NAMALWA (cell line): ENCODE data around the gene FAM81A.
"Not testable (repeated sequence)": the region's sequence is repeated elsewhere in the genome, so short reads cannot be mapped to it uniquely, and the experiment has no call there.

Source experiments
- DNase-seq: peaks from one replicate; pipeline ENCODE4 v3.0.0-alpha.2; 2015; ENCODE audit warnings: low spot score

FAM81A gene

DNA sequence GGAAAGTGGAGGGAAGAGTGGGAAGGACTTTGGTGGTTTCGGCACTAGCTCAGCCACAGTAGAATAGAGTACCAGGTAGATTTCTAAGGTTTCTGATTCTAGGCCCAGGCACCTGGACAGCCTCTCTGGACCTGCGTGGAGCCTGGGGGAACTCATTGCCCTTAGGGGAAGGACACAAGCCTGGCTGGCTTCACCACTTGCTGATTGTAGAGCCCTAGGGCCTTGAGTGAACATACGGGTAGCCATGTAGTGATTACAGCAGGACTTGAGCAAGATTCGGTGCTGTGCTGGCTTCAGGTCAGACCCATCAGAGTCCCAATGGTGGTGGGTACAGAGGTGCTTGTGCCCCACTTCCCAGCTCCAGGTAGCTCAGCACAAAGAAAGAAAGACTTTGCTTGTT, 47.0 kb downstream of the FAM81A start:
- DNase-seq: no peak

DNA sequence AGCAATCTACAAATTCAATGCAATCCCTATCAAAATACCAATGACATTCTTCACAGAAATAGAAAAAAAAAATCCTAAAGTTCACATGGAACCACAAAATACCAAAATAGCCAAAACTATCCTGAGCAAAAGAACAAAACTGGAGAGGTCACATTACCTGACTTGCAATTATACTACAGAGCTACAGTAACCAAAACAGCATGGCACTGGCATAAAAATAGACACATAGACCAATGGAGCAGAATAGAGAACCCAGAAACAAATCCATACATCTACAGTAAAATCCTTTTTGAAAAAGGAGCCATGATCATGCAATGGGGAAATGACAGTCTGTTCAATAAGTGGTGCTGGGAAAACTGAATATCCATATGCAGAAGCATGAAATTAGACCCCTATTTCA, 51.5 kb downstream of the FAM81A start:
- not testable (repeated sequence) for DNase-seq

GRCh38 chr15:59491062-59491461, 53.1 kb downstream of the FAM81A start:
- DNase-seq: no peak

GRCh38 chr15:59492389-59493377, 54.7 kb downstream of the FAM81A start:
- peak; percentile 68 for DNase-seq

- DNase-seq: peak; percentile 59
These were observed 63.6 kb downstream of the FAM81A start for GRCh38 chr15:59501597-59501996.

GRCh38 chr15:59515190-59515589, 77.2 kb downstream of the FAM81A start:
- DNase-seq: no peak

- peak; percentile 69 for DNase-seq
These were observed 78.9 kb downstream of the FAM81A start for GRCh38 chr15:59516655-59517461.

- no peak for DNase-seq
These were observed 81.3 kb downstream of the FAM81A start for GRCh38 chr15:59519329-59519728.

- DNase-seq: no peak
These were observed 83.5 kb downstream of the FAM81A start for GRCh38 chr15:59521443-59521842.

GRCh38 chr15:59522988-59523461, 85.0 kb downstream of the FAM81A start:
- DNase-seq: no peak

- no peak for DNase-seq
These were observed 85.7 kb downstream of the FAM81A start for GRCh38 chr15:59523702-59524101.

DNA sequence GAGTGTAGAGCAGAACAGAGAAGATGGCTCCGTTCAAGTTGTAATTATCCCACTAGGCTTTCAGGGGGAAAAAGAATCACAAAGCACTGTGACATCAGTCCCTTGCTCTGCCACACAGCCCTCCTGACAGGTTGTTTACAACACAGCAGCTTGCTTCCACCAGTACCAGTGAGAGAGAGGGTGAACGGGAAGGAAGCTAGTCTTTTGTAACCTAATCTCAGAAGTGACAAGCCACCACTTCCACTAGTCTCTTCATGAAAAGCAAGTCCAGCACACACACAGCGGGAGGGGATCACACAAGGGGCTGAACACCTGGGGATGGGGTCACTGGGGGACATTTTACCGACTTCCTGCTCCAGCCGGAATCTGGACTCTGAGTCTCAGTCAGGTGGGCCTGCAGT, 86.3 kb downstream of the FAM81A start:
- DNase-seq: no peak

DNA sequence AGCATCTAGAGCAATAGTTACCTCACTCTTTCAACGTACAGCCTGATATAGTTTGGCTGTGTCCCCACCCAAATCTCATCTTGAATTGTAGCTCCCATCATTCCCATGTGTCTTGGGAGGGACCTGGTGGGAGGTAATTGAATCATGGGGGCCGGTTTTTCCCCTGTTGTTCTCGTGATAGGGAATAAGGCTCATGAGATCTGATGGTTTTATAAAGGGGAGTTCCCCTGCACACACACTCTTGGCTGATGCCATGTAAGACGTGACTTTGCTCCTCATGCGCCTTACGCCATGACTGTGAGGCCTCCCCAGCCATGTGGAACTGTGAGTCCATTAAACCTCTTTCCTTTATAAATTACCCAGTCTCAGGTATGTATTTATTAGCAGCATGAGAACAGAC, 88.5 kb downstream of the FAM81A start:
- not testable (repeated sequence) for DNase-seq

GRCh38 chr15:59528429-59528828, 90.4 kb downstream of the FAM81A start:
- DNase-seq: no peak

- peak; percentile 81 for DNase-seq
These were observed 91.0 kb downstream of the FAM81A start for GRCh38 chr15:59528961-59529402.

GRCh38 chr15:59531066-59531675, 93.2 kb downstream of the FAM81A start:
- no peak for DNase-seq

GRCh38 chr15:59532770-59533379, 94.9 kb downstream of the FAM81A start:
- DNase-seq: peak; percentile 91

DNA sequence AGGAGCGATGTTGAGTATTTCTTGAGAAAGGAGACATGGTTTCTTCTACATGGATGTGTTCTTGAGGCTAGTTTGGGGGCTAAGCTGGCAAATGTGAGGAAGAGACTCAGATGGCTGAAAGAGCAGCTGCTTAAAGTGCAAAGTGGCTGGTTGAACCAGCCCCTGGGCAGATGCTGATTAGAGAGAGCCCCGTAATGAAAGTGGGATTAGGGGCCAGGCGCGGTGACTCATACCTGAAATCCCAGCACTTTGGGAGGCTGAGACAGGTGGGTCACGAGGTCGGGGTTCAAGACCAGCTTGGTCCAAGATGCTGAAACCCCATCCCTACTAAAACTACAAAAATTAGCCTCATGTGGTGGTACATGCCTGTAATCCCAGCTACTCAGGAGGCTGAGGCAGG, 98.6 kb downstream of the FAM81A start:
- DNase-seq: no peak

DNA sequence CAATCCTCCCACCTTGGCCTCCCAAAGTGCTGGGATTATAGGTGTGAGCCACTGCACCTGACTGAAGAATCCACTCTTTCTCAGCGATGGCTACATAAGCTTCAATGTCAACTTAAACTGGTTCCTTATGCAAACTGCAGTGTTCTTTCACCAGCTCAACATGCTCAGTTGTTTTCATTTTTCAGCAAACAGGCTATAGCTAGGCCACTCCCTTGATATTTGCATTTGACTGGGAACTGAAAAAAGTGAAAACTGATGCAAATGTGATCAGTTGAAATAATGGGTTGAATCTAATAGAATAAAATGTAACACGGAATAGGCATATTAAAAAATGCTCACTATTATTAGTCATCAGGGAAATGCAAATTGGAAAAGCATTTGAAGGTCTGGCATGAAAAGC, 99.4 kb downstream of the FAM81A start:
- DNase-seq: peak; percentile 54

- DNase-seq: no peak
These were observed 100.5 kb downstream of the FAM81A start for GRCh38 chr15:59538494-59538893.

DNA sequence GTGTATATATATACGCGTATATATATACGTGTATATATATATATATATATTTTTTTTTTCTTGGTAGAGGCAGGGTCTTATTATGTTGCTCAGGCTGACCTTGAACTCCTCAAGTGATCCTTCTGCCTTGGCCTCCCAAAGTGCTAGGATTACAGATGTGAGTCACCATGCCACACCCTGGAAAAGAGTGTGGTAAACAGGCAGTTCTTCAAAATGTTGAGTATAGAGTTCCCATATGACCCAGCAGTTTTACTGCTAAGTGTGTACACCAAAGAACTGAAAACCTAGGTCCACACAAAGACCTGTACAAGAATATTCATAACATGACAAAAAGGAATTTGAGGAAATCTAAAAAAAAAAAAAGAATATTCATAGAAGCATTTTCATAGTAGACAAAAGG, 101.8 kb downstream of the FAM81A start:
- no peak for DNase-seq

DNA sequence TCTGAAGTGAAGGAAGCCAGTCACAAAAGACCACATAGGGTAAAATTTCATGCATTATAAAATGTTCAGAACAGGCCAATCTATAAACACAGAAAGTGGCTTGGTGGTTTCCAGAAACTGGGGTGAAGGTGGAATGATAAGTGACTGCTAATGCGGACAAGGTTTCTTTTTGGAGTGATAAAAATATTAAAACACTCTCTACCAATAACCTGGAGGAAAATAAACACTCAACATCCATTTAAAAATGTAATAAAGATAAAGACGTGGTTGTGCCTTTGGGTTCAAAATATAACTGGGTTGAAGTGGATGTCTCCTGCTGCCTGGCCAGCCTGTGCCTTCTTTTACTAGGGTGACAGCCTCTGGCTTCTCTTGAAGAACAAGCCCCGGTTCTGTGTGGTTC, 102.7 kb downstream of the FAM81A start:
- no peak for DNase-seq
